B cell (primary cell): ENCODE data around the gene DUSP9. TPM values are rescaled to one million over a fixed set of nuclear protein-coding genes. Genes with fewer than 3 reads are reported as not detected.

Source experiments
- ATAC-seq: fragments of 200-7000 bp; cut with Tn5 transposase; one replicate; pipeline ENCODE4 v1.10.0; 2021; ENCODE audit warnings: low read depth, mild to moderate bottlenecking, moderate number of reproducible peaks, moderate library complexity
- CTCF ChIA-PET: fragments of 350-600 bp; sonication (Branson Sonifier 250); formaldehyde crosslinking; loops from one replicate; lab custom pipeline; 2021; ENCODE audit warnings: antibody characterized with exemption, inconsistent platforms; lab: Charles Lee
- POLR2A ChIA-PET: fragments of 350-600 bp; sonication (Branson Sonifier 250); formaldehyde crosslinking; loops from one replicate; lab custom pipeline; 2021; ENCODE audit warnings: antibody characterized with exemption; lab: Charles Lee
- DNase-seq: peaks from one replicate; pipeline ENCODE4 v3.0.0; 2013
- H2AFZ ChIP-seq: 2 replicates; pipeline ENCODE4 v1.6.1; 2012; ENCODE audit warnings: mild to moderate bottlenecking, low read depth, low read length; ENCODE audit not compliant: insufficient read depth, poor library complexity, severe bottlenecking
- H3K27ac ChIP-seq, 2 donors: 1 replicate in 1 of 2; 2 replicates in 1 of 2; pipeline ENCODE4 v1.5.1; 2012 to 2013; ENCODE audit warnings: low read length in 2 of 2, mild to moderate bottlenecking in 2 of 2, moderate library complexity in 1 of 2
- H3K27me3 ChIP-seq, 4 experiments: fragments of 200-600 bp in 1 of 4; sonication (generic) in 1 of 4; replicated peaks in 1 of 4; 1 replicate in 2 of 4; 2 replicates in 2 of 4; pipeline versions ENCODE4 v1.6.1 to v1.7.0; 2013 to 2016; ENCODE audit warnings: low read length in 3 of 4, mild to moderate bottlenecking in 2 of 4, mixed read lengths in 1 of 4, moderate library complexity in 1 of 4; ENCODE audit not compliant: insufficient read depth in 4 of 4, control insufficient read depth in 3 of 4; ENCODE audit errors: control extremely low read depth in 1 of 4
- H3K36me3 ChIP-seq, 2 experiments: replicated peaks in 1 of 2; 1 replicate in 1 of 2; 2 replicates in 1 of 2; pipeline versions ENCODE4 v1.6.1 to v1.7.1; 2013; ENCODE audit warnings: low read length in 1 of 2; ENCODE audit not compliant: insufficient read depth in 2 of 2, control insufficient read depth in 1 of 2; ENCODE audit errors: control extremely low read depth in 1 of 2, extremely low read depth in 1 of 2
- H3K4me1 ChIP-seq, 2 donors: fragments of 200-600 bp in 1 of 2; sonication (generic) in 1 of 2; 1 replicate in 1 of 2; 2 replicates in 1 of 2; pipeline versions ENCODE4 v1.5.1 to v1.6.1; 2013 to 2017; ENCODE audit warnings: low read length in 2 of 2; ENCODE audit not compliant: control insufficient read depth in 2 of 2, insufficient read depth in 2 of 2
- H3K4me2 ChIP-seq: replicated peaks from 2 replicates; pipeline ENCODE3; 2012; ENCODE audit warnings: mild to moderate bottlenecking, low read depth, low read length; ENCODE audit not compliant: poor library complexity, severe bottlenecking
- H3K4me3 ChIP-seq, 5 experiments: fragments of 200-600 bp in 1 of 5; sonication (generic) in 1 of 5; 1 replicate in 3 of 5; 2 replicates in 2 of 5; pipeline versions ENCODE4 v1.5.1 to v1.7.0; 2011 to 2016; ENCODE audit warnings: low read length in 4 of 5, mild to moderate bottlenecking in 4 of 5, low read depth in 2 of 5, control low read depth in 1 of 5, moderate library complexity in 1 of 5; ENCODE audit not compliant: insufficient read depth in 1 of 5; ENCODE audit errors: control extremely low read depth in 1 of 5, extremely low read depth in 1 of 5
- H3K79me2 ChIP-seq: fragments of 200-600 bp; sonication (generic); one replicate; pipeline ENCODE4 v1.6.0; 2016; ENCODE audit warnings: low read length; ENCODE audit not compliant: control insufficient read depth, insufficient read depth
- H3K9ac ChIP-seq: fragments of 200-600 bp; sonication (generic); 2 replicates; pipeline ENCODE4 v1.6.1; 2017; ENCODE audit warnings: mild to moderate bottlenecking, low read length, moderate library complexity
- H3K9me3 ChIP-seq, 3 donors: one replicate each; pipeline versions ENCODE4 v1.6.1 to v1.7.1; 2013; ENCODE audit warnings: low read length in 2 of 3; ENCODE audit not compliant: control insufficient read depth in 2 of 3, insufficient read depth in 1 of 3; ENCODE audit errors: control extremely low read depth in 1 of 3
- H4K20me1 ChIP-seq: 2 replicates; pipeline ENCODE4 v1.6.0; 2012; ENCODE audit warnings: mild to moderate bottlenecking, low read length; ENCODE audit not compliant: insufficient read depth, control insufficient read depth, poor library complexity, severe bottlenecking
- H3K27ac Mint-ChIP-seq: one replicate; pipeline ENCODE4 v1.8.0; 2021; ENCODE audit warnings: mixed read lengths
- H3K27me3 Mint-ChIP-seq: one replicate; pipeline ENCODE4 v1.8.0; 2021; ENCODE audit warnings: mixed read lengths
- H3K4me1 Mint-ChIP-seq: one replicate; pipeline ENCODE4 v1.8.0; 2021; ENCODE audit warnings: mixed read lengths
- H3K4me3 Mint-ChIP-seq: one replicate; pipeline ENCODE4 v1.8.0; 2021; ENCODE audit warnings: mixed read lengths
- H3K9me3 Mint-ChIP-seq: one replicate; pipeline ENCODE4 v1.8.0; 2022; ENCODE audit warnings: mixed read lengths; ENCODE audit not compliant: insufficient read depth
- CTCF ChIP-seq: fragments of 200-600 bp; IDR thresholded peaks from one replicate; pipeline ENCODE4 v1.8.0; 2022; ENCODE audit warnings: antibody characterized with exemption, mild to moderate bottlenecking
- EZH2 ChIP-seq: IDR thresholded peaks from 2 replicates; pipeline ENCODE4 v1.6.1; 2012; ENCODE audit warnings: borderline replicate concordance, low read depth, mild to moderate bottlenecking, moderate library complexity, low read length; ENCODE audit not compliant: insufficient read depth, poor library complexity, severe bottlenecking
- WGBS: methylation state at CpG from one replicate; pipeline ENCODE4 v1.1.5; 2013; ENCODE audit warnings: missing lambda C conversion rate; ENCODE audit not compliant: insufficient coverage; 5-methylcytosine and 5-hydroxymethylcytosine counted together
- intact Hi-C: fragments of 100-400 bp; cut with micrococcal nuclease; formaldehyde crosslinking; loops from one replicate; pipeline ENCODE4 v1.10.0; 2022
- polyA plus RNA-seq: library from polyadenylated mRNA; depleted of rRNA; stranded (reverse); fragments of >200 nt; gene quantifications from 2 replicates; pipeline ENCODE4 v1.2.3, GENCODE V29; 2012
- total RNA-seq, 2 donors: library from RNA; stranded (reverse); fragments of 120-200 nt in 1 of 2; gene quantifications; 1 replicate in 1 of 2; 2 replicates in 1 of 2; pipeline versions ENCODE4 v1.2.3 to v1.2.4, GENCODE V29; 2013 to 2022

DUSP9 gene
- total and polyA plus RNA-seq, 2 donors (not counting 1 experiment from before 2014, with no cell fraction given) = not detected

GRCh38 chrX:153648358-153649177, 1.6 kb downstream of the DUSP9 start:
- intact Hi-C loops = loop anchor here (1.0 to 5.0 kb wide), 3 partner anchors 36 to 109 kb away; no protein-coding TSS in a partner anchor
- peaks cover 0 to 44% (median 9%) of the 10 kb centered on the region in 4 experiments for H3K27me3 ChIP-seq
- no peak overlapping the region for H3K27ac Mint-ChIP-seq
- no peak overlapping the region for H3K27ac ChIP-seq
- WGBS = 88% methylated on average over 5 of the region's 17 CpGs
- POLR2A ChIA-PET = no interaction called here
- H3K9ac ChIP-seq = no peak overlapping the region
- peak overlapping the region; percentile 70 for H3K4me2 ChIP-seq
- H2AFZ ChIP-seq = no peak overlapping the region
- no peaks in the 10 kb centered on the region for H3K9me3 ChIP-seq
- no peaks in the 10 kb centered on the region for H3K79me2 ChIP-seq
- DNase-seq (no peak), ATAC-seq (no peak)
- no peaks in the 10 kb centered on the region for H3K36me3 ChIP-seq
- H4K20me1 ChIP-seq = no peaks in the 10 kb centered on the region
- H3K4me3 Mint-ChIP-seq = no peak overlapping the region
- CTCF ChIA-PET = interaction anchor here (0.9 to 6.3 kb wide), 6 partner anchors 14 to 707 kb away, joined by 3 to 25 read pairs (median 6); no protein-coding TSS in a partner anchor
- no peaks in the 10 kb centered on the region for H3K9me3 Mint-ChIP-seq
- no peak overlapping the region for H3K4me3 ChIP-seq
- no peak for TF ChIP-seq EZH2
- no peak for TF ChIP-seq CTCF
- peaks cover 4 to 14% of the 10 kb centered on the region in 2 donors for H3K4me1 ChIP-seq
- H3K4me1 Mint-ChIP-seq = peaks cover 5% of the 10 kb centered on the region
- peaks cover 7% of the 10 kb centered on the region for H3K27me3 Mint-ChIP-seq
